Hepatic stellate cell (primary cell): ENCODE data around the gene PPP3CA.

ENCODE experiments used
- DNase-seq: peaks from one replicate; pipeline ENCODE4 v3.0.0; 2011; ENCODE audit warnings: low spot score

PPP3CA gene

DNA sequence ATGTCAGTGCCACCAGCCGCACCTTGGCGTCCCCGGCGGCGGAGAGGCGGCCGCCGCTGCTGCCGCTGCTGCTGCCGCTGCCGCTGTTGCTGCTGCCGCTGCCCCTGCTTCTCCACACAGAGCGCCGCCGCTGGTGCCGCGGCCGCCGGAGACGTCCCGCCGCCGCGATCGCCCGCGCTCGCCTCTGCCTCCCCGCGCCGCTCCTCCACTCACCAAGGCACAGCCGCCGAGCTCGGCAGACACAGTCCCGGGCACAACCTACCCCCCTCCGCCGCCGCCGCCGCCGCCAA, at the start of gene PPP3CA:
Gene PPP3CA, minus strand, starts transcription at position 260 of the 290 bp plus-strand sequence.
- no peak for DNase-seq

DNA sequence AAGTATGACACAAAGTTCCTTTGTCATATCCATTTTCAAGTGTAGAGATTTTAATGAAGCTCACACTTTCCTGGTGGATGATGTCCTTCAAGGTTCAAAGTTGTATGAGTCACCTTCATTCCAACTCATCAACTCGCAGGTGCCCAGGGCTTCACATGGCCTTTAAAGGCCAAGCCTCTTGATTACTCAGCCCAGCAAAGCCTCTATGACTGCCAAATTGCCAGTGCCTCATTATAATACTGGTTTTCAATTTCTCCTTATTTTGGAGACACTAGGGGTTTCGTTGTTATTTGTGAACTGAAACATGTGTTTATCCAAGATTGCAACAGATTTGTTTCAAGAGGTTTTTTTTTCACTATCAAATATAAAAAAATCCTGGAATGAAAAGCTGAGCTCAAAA, 45.9 kb upstream of the PPP3CA start:
- DNase-seq = no peak

GRCh38 chr4:101370663-101371210, 23.4 kb upstream of the PPP3CA start:
- DNase-seq = no peak

DNA sequence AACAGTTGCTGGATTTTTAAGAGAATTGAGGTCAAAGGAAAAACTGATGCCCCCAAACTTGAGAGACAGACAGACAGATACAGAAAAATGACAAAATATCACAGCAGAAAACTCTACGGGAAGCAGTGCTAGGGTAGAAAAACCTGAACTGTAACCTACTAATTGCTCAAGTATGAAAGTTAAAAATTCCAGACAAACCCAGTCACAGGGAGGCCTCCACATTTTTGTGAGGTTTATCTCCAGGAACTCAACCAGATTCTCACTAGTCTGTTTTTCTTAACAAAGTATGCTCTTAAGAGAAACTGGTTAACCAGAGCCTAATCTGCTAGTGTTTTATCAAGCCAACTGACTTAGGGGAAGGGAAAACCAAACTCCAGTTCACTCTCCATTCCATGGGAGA, 19.9 kb upstream of the PPP3CA start:
- peak; percentile 57 for DNase-seq

- no peak for DNase-seq
Measured at GRCh38 chr4:101366331-101366730, 19.0 kb upstream of the PPP3CA start.

DNA sequence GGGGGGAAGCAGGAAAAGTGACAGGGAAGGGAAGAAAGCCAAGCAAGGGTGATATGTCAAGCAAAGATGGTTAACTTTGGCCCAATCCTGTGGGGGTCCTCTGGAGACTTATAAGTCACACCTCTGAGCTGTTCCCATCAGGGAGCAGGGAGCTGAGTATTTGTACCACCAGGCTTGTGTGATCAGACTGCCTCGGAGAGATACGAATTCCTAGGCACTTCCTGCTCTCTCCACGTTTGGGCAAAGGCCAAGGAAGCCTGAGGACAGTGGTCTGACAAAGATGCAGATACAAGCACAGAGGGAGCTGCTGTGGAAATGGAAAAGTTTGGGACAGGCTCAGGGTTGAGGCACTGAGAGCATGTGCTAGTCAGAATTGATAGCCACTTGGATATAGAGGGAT, 10.4 kb upstream of the PPP3CA start:
- DNase-seq = no peak

- peak; percentile 39 for DNase-seq
Measured at GRCh38 chr4:101356928-101357327, 9.6 kb upstream of the PPP3CA start.

DNA sequence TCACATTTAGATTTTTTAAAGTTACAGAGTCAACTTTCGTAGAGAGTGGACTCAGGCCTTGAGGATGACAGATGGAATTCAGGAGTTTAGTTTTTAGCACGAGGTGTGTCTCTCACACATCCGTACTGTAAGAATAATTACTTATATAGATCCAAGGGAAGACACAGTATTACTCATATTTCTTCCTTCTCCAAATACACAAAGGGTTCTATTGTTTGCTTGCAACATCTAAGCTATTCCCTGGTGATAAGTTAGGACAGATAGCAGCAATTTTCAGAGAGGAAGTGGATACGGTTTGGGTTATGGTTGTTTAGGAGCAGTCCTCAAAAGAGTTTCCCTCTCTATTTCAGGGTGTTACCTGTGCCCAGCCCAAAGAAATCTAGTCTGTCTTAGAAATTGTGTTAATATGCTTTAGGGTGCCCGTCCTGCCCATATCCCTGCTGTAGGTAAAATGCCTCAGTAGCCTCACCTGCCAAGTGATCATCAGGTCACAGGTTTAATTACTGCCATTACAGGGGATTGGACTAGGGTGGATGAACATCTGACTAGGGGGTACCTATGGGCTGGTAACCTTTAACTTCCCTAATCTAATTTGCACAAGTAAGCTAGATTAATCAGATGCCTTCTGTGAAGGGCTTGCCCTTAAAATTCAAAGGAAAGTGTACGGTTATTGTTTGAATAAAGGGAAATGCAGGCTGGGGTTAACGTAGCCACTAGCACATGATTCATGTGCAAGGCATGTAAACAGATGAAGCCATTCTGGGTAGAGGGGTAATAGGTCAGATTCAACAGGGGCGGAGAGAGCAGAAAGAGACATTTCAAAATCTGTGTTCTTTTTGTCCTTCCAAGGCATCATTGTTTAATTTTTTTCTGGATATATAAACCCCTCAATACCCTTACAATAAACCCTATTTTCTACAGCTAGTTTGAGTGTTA, 8.7 kb upstream of the PPP3CA start:
- DNase-seq = peak; percentile 63

DNA sequence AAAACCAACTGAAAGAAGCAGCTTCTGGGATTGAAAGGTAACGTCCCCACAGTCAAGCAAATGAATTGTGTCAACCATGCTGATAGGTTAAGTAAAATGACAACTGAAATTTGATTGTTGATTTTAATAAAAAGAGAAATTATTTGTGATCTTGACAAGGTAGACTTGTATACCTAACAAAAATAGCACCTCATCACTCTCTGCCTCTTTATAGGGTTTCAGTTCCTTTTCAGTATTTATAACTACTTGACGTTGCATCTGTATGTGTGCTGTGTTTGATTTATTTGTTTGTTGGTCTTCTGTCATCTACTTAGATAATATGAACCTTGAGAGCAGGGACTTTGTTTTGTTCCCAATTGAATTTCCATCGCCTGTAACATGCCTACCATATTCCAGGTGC, 7.9 kb upstream of the PPP3CA start:
- no peak for DNase-seq

DNA sequence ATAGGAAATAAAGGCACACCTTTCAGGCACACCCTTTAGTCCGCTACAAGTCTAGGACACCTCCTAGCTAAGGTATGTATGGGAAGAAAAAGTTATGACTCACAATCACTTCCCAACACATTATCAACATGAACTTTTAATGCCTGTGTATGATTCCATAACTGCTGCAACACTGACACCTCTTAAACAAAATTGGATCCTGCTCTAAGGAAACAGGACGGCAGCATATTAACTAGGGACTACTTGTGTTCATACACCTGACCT, 2.4 kb upstream of the PPP3CA start:
- DNase-seq = no peak

DNA sequence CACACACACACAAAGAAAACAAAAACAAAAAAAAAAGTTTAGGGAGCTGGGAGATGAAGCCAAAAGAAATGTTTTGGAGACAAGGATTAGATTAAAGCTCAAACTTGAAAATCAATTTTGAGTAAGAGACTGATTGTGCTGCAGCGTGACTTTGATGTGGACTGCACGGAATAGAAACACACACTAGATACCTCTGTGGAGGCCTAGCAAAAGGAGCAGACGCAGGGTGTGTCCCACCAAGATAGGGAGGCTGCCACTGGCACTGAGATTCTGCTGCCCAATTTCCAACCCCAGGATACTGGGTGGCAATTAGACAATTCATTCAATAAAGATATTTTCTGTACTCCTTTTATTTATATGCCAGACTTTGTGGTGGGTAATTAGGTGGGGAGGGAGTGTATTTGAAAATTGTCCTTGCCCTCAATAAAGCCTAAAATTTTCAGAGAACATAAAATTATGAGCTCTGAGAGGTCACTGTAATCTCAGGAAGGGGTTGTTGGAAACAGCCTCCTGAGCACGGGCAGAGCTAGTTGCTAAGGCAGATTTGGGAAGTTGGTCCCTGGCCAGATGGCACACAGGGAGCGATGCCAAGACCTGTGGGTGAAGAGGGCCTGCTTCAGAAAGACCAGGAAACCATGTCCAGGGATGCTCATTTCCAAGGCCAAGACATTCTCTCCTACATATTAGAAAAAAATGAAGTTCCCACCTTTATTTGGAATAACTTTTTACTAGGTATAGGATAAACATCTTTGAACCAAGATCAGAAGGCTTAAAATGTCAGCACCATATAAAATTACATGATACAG, 1.9 kb upstream of the PPP3CA start:
- DNase-seq = no peak

DNA sequence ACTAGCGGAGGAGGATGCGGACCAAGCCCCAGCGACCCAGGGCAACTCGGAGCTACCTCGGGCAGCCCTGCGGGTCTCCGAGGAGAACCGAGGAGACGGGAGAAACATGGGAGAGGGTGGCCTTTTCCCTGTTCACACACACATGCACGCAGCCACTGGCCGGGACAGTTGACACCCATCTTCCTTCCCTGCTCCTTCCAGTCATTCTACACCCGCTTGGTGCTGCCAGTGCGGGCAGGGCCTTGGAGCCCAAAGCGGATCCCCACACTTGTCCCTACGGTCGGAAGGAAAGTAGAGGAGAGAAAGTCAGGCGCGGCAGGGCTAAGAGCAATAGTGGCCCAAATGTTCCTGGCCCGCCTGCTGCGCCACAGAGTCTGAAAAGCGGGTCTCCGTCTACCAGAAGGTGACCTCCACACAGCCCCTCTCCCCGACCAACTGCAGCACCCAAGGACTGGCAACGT, 1.1 kb upstream of the PPP3CA start:
- DNase-seq = peak; percentile 31

- peak; percentile 98 for DNase-seq
Measured at GRCh38 chr4:101347557-101348366, 436 bp upstream of the PPP3CA start.

GRCh38 chr4:101346351-101347266, 717 bp downstream of the PPP3CA start:
- peak; percentile 50 for DNase-seq

DNA sequence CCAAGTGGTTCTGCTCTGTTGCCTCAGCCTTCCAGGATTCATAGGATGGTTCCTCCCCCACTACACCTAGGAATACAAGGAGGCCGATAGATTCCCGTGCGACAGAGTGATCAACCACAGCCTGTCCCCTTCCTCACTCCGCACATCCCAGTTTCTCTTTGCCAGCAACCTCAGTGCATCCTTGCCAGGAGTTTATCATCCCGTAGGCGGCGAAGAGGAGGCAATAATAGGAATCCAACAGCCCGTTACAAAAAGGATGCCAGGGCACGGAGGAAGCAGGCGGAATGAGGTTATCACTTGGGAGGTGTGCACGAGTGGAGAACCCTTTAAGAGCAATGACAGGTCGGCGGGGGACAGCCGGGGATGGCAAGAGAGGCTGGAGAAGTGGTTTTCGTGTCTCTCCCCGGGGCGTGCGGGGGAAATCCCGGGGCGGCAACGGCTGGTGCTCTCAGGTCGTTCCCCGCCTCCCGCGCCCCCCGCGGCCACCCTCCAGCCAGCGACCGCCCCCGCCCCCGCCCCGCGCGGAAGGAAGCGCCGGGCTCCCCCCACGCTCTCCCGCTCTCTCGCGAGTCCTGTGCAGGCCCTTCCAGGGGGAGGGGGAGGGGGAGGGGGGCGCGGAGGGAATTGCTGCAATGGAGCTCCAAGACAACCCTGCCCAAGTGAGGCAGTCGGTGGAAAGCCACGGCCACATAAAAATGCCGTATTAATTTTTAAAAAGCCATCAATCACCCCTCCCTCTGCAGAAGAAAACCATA, 1.6 kb downstream of the PPP3CA start:
- peak; percentile 64 for DNase-seq

DNA sequence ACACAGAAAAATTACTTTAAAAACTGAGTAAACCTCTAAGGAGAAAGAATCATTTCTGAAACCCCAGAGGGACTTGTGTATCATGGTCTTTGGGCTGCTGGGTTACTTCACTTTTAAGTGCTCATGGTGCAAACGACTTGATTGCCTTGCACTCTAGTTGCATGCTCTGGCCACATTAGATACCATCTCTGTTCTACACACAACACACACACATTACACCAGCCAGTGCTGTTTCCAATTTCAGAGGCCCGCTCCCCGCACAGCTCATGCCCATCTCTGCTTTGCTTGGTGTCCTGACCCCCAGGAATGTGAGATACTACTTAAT, 2.1 kb downstream of the PPP3CA start:
- no peak for DNase-seq

DNA sequence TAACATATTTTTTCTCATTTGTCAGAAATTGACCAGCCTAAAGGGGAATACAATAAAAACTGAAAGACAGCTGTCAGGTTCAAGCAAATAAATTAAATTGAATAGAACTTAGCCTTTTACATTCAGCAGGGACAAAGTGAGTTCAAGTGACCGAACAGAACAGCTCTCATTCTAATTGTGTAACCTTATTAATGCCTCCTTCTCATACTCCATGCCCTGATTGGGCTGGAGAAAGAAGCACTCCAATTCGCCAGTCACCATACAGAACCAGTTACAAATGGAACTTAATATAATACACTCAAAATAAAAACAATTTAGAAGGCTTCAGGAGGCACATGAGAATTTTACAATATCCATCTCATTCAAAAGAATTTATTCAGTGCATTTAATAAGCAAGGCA, 8.0 kb downstream of the PPP3CA start:
- no peak for DNase-seq

- peak; percentile 25 for DNase-seq
Measured at GRCh38 chr4:101337688-101338087, 9.6 kb downstream of the PPP3CA start.

- DNase-seq = no peak
Measured at GRCh38 chr4:101334963-101335572, 12.3 kb downstream of the PPP3CA start.

GRCh38 chr4:101332424-101332823, 14.9 kb downstream of the PPP3CA start:
- no peak for DNase-seq
